ENCODE measurements around the gene LHFPL3. TPM values are rescaled to one million over a fixed set of nuclear protein-coding genes. Genes with fewer than 3 reads are reported as not detected.

The LHFPL3 gene
- total and polyA plus RNA-seq, 12 donors = 0.14 TPM; not detected in 11

DNA sequence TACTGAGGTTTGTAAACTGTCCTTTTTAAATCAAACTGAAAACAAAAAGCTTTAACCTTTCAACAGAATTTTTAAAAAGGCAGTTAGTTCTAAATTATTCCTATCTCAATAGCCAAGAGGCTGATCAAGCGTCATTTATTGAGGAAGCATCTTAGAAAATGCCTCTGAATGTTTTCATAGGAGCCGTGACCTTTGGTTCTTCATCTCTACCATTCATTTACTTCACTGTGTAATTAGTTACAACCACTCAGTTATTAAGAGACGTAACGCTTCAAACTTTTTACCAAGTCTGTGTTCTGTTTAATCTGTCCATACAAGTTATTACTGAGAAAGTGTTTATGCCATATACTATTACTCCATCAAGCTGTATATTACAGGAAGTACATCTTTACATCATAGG lies 578.2 kb downstream of the LHFPL3 start:
- no peak for TF ChIP-seq POLR2A (IDR thresholded peaks at IDR 0.05)
- TF ChIP-seq, protein P1, sequence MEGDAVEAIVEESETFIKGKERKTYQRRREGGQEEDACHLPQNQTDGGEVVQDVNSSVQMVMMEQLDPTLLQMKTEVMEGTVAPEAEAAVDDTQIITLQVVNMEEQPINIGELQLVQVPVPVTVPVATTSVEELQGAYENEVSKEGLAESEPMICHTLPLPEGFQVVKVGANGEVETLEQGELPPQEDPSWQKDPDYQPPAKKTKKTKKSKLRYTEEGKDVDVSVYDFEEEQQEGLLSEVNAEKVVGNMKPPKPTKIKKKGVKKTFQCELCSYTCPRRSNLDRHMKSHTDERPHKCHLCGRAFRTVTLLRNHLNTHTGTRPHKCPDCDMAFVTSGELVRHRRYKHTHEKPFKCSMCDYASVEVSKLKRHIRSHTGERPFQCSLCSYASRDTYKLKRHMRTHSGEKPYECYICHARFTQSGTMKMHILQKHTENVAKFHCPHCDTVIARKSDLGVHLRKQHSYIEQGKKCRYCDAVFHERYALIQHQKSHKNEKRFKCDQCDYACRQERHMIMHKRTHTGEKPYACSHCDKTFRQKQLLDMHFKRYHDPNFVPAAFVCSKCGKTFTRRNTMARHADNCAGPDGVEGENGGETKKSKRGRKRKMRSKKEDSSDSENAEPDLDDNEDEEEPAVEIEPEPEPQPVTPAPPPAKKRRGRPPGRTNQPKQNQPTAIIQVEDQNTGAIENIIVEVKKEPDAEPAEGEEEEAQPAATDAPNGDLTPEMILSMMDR (IDR thresholded peaks at IDR 0.05) = no peak
- no peaks in the 10 kb centered on the region for H3K36me3 ChIP-seq (replicated peaks in 1 of 2)
- H3K4me3 ChIP-seq = no peak overlapping the region
- H3K4me1 ChIP-seq (replicated peaks in 1 of 2) = no peaks in the 10 kb centered on the region
- no peaks in the 10 kb centered on the region for H3K27me3 ChIP-seq
- H3K9me3 ChIP-seq (replicated peaks in 1 of 3) = no peaks in the 10 kb centered on the region
- no peak overlapping the region for H3K27ac ChIP-seq
- no peak for DNase-seq
- WGBS, 4 donors = 76 to 82% (median 79%) methylated on average over 4 of the region's 4 CpGs
- intact Hi-C loops (cut with DNase I) = no loop called here

DNA sequence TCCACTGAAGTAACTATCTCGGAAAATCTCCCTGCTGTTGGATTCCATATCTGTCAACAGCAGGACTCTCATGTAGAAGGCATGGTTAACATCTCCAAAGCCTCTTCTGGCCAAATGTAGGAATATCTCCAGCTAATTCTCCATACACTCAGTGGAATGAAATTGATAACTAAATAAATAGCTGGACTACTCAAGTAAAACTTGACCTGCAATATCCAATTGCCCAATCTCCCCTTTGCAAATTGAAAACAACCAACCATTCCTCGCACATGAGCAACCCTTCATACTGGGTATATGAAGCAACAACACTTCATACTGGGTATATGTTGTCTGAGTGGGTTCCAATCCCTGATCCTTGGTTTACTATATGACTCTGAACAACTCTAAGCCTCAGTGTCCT lies 580.2 kb downstream of the LHFPL3 start:
- no peak for TF ChIP-seq POLR2A (IDR thresholded peaks at IDR 0.05)
- TF ChIP-seq, protein P1 (IDR thresholded peaks at IDR 0.05) = no peak

GRCh38 chr7:104909096-104909495 lies 580.7 kb downstream of the LHFPL3 start:
- H3K27me3 ChIP-seq = no peaks in the 10 kb centered on the region
- TF ChIP-seq, protein P1 (IDR thresholded peaks at IDR 0.05) = no peak
- TF ChIP-seq POLR2A (IDR thresholded peaks at IDR 0.05) = no peak
- no peaks in the 10 kb centered on the region for H3K36me3 ChIP-seq (replicated peaks in 1 of 2)
- H3K4me1 ChIP-seq (replicated peaks in 1 of 2) = no peaks in the 10 kb centered on the region
- 88 to 93% (median 91%) methylated on average over 2 of the region's 2 CpGs for WGBS, 4 donors
- DNase-seq = no peak
- no peak overlapping the region for H3K27ac ChIP-seq
- H3K4me3 ChIP-seq = no peak overlapping the region
- intact Hi-C loops (cut with DNase I) = no loop called here
- no peaks in the 10 kb centered on the region for H3K9me3 ChIP-seq (replicated peaks in 1 of 3)

More for the DNA sequence above, 580.2 kb downstream of the LHFPL3 start:
- intact Hi-C loops (cut with DNase I) = no loop called here
- 73 to 84% (median 77%) methylated on average over 2 of the region's 2 CpGs for WGBS, 4 donors
- Histone ChIP-seq H3K36me3 (replicated peaks in 1 of 2) (no peaks in the 10 kb centered on the region), H3K4me3 (no peak overlapping the region), H3K4me1 (replicated peaks in 1 of 2) (no peaks in the 10 kb centered on the region), H3K27ac (no peak overlapping the region), H3K9me3 (replicated peaks in 1 of 3) (no peaks in the 10 kb centered on the region), H3K27me3 (no peaks in the 10 kb centered on the region)
- DNase-seq = no peak

DNA sequence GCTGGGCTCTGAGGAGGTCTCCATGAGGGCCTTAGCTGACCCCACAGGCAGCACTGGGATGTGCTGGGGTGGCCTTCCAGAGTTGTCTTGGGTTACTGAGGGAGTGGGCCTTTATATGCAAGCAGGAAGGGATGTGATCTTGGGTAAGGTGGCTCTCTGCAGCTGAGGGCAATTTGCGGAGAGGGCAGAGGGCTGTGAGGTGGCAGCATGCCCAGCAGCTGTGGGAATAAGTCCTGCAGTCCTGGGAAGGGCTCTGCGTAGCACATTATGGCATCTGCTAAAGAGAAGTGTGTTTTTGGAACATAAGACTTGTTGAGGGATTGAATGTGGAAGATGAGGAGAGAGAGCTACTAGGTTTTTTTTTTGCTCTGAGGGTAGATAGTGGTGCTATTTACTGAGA lies 586.0 kb downstream of the LHFPL3 start:
- 88 to 90% (median 89%) methylated on average over 2 of the region's 2 CpGs for WGBS, 4 donors
- TF ChIP-seq, protein P1 (IDR thresholded peaks at IDR 0.05) = no peak
- TF ChIP-seq POLR2A (IDR thresholded peaks at IDR 0.05) = no peak
- Histone ChIP-seq H3K9me3 (replicated peaks in 1 of 3) (no peaks in the 10 kb centered on the region), H3K4me1 (replicated peaks in 1 of 2) (no peaks in the 10 kb centered on the region), H3K4me3 (no peak overlapping the region), H3K36me3 (replicated peaks in 1 of 2) (no peaks in the 10 kb centered on the region), H3K27me3 (no peaks in the 10 kb centered on the region), H3K27ac (no peak overlapping the region)
- no peak for DNase-seq
- intact Hi-C loops (cut with DNase I) = no loop called here

Measured in adrenal gland (tissue), 12 donors.